Neural progenitor cell (in vitro differentiated cells): ENCODE measurements around the gene SCN1B. TPM values are rescaled to one million over a fixed set of nuclear protein-coding genes. Genes with fewer than 3 reads are reported as not detected.
A peak's percentile ranks its signal among the peaks of the same experiment; 100 is the strongest.

Experiments used
- DNase-seq: peaks from one replicate; pipeline ENCODE4 v3.0.0-alpha.2; 2016; ENCODE audit warnings: low spot score
- H2AFZ ChIP-seq: fragments of 200-600 bp; sonication (generic); replicated peaks from 2 replicates; pipeline ENCODE4 v1.6.1; 2016; ENCODE audit warnings: antibody characterized with exemption
- H3F3A ChIP-seq: fragments of 200-600 bp; sonication (generic); 2 replicates; pipeline ENCODE4 v1.6.1; 2016; ENCODE audit warnings: antibody characterized with exemption, low read depth
- H3K27ac ChIP-seq: fragments of 200-600 bp; sonication (generic); 2 replicates; pipeline ENCODE4 v1.5.1; 2016; ENCODE audit warnings: mild to moderate bottlenecking
- H3K27me3 ChIP-seq: fragments of 200-600 bp; sonication (generic); 2 replicates; pipeline ENCODE4 v1.6.1; 2016; ENCODE audit warnings: mild to moderate bottlenecking, moderate library complexity
- H3K36me3 ChIP-seq: fragments of 200-600 bp; sonication (generic); 2 replicates; pipeline ENCODE4 v1.5.1; 2016
- H3K4me1 ChIP-seq: fragments of 200-600 bp; sonication (generic); 2 replicates; pipeline ENCODE4 v1.6.1; 2016; ENCODE audit warnings: mixed run types
- H3K4me2 ChIP-seq: fragments of 200-600 bp; sonication (generic); 2 replicates; pipeline ENCODE4 v1.6.1; 2016
- H3K4me3 ChIP-seq: fragments of 200-600 bp; sonication (generic); 2 replicates; pipeline ENCODE4 v1.5.1; 2016
- H3K79me2 ChIP-seq: fragments of 200-600 bp; sonication (generic); 2 replicates; pipeline ENCODE4 v1.6.1; 2016; ENCODE audit warnings: low read depth
- H3K9ac ChIP-seq: fragments of 200-600 bp; sonication (generic); 2 replicates; pipeline ENCODE4 v1.6.1; 2016
- H3K9me3 ChIP-seq: fragments of 200-600 bp; sonication (generic); 2 replicates; pipeline ENCODE4 v1.5.1; 2016; ENCODE audit warnings: low read depth
- H4K20me1 ChIP-seq: fragments of 200-600 bp; sonication (generic); 2 replicates; pipeline ENCODE4 v1.6.1; 2016; ENCODE audit warnings: low read depth
- H3K27ac Mint-ChIP-seq: 3 replicates; pipeline ENCODE4 v1.8.0; 2021; ENCODE audit warnings: mixed read lengths
- H3K27me3 Mint-ChIP-seq: 2 replicates; pipeline ENCODE4 v1.8.0; 2022; ENCODE audit warnings: low read depth, mild to moderate bottlenecking, inconsistent platforms, moderate library complexity, mixed read lengths; ENCODE audit not compliant: insufficient read depth
- H3K36me3 Mint-ChIP-seq: 3 replicates; pipeline ENCODE4 v1.8.0; 2021; ENCODE audit warnings: mixed read lengths
- H3K4me1 Mint-ChIP-seq: 3 replicates; pipeline ENCODE4 v1.8.0; 2021; ENCODE audit warnings: mixed read lengths
- H3K4me3 Mint-ChIP-seq: 3 replicates; pipeline ENCODE4 v1.8.0; 2021; ENCODE audit warnings: mild to moderate bottlenecking, moderate library complexity, mixed read lengths
- H3K9me3 Mint-ChIP-seq: 3 replicates; pipeline ENCODE4 v1.8.0; 2020; ENCODE audit warnings: mixed read lengths
- CTCF ChIP-seq: fragments of 200-600 bp; sonication (generic); IDR thresholded peaks from 2 replicates; pipeline ENCODE4 v1.5.1; 2017; ENCODE audit warnings: antibody characterized with exemption, mild to moderate bottlenecking
- EZH2 ChIP-seq: fragments of 200-600 bp; sonication (generic); IDR thresholded peaks from 2 replicates; pipeline ENCODE4 v1.6.1; 2017; ENCODE audit warnings: antibody characterized with exemption, mild to moderate bottlenecking, moderate library complexity
- EZH2phosphoT487 ChIP-seq: fragments of 200-600 bp; sonication (generic); IDR thresholded peaks from 2 replicates; pipeline ENCODE4 v1.6.1; 2017; ENCODE audit warnings: antibody characterized with exemption
- total RNA-seq: library from RNA; depleted of rRNA; stranded (reverse); fragments of >200 nt; gene quantifications from 2 replicates; pipeline ENCODE4 v1.2.3, GENCODE V29; 2015; ENCODE audit warnings: low replicate concordance

Gene SCN1B
- total RNA-seq, 1 donor from 2014 or later = 2.2 TPM

GRCh38 chr19:34984287-34984686 is 46.0 kb upstream of the SCN1B start:
- no peak for DNase-seq
- Mint-ChIP-seq H3K27me3 (peaks cover 6% of the 10 kb centered on the region), H3K4me1 (peaks cover 2% of the 10 kb centered on the region), H3K4me3 (no peak overlapping the region), H3K27ac (no peak overlapping the region), H3K36me3 (no peaks in the 10 kb centered on the region), H3K9me3 (peaks cover 6% of the 10 kb centered on the region)
- Histone ChIP-seq H3K4me1 (peaks cover 8% of the 10 kb centered on the region), H3K9ac (no peak overlapping the region), H3K27ac (no peak overlapping the region), H3K27me3 (no peaks in the 10 kb centered on the region), H3K9me3 (no peaks in the 10 kb centered on the region), H2AFZ (no peak overlapping the region), H3K79me2 (no peaks in the 10 kb centered on the region), H3F3A (peaks cover 4% of the 10 kb centered on the region), H3K4me3 (no peak overlapping the region), H3K4me2 (no peak overlapping the region), H3K36me3 (no peaks in the 10 kb centered on the region), H4K20me1 (no peaks in the 10 kb centered on the region)
- TF ChIP-seq EZH2phosphoT487 = no peak
- no peak for TF ChIP-seq CTCF
- TF ChIP-seq EZH2 = no peak

GRCh38 chr19:34985249-34986022 is 44.8 kb upstream of the SCN1B start:
- H3K9ac ChIP-seq = no peak overlapping the region
- H3K9me3 ChIP-seq = no peaks in the 10 kb centered on the region
- peak overlapping the region; percentile 87 for H2AFZ ChIP-seq
- H3K36me3 ChIP-seq = no peaks in the 10 kb centered on the region
- TF ChIP-seq EZH2 (no peak), EZH2phosphoT487 (no peak), CTCF (no peak)
- Mint-ChIP-seq H3K36me3 (no peaks in the 10 kb centered on the region), H3K27ac (no peak overlapping the region), H3K9me3 (peaks cover 6% of the 10 kb centered on the region), H3K27me3 (peaks cover 4% of the 10 kb centered on the region), H3K4me1 (peaks cover 2% of the 10 kb centered on the region), H3K4me3 (no peak overlapping the region)
- peaks cover 8% of the 10 kb centered on the region for H3K4me1 ChIP-seq
- H3K4me3 ChIP-seq = no peak overlapping the region
- H3K79me2 ChIP-seq = no peaks in the 10 kb centered on the region
- H3F3A ChIP-seq = peaks cover 4% of the 10 kb centered on the region
- no peaks in the 10 kb centered on the region for H4K20me1 ChIP-seq
- peak; percentile 38 for DNase-seq
- H3K4me2 ChIP-seq = peak overlapping the region; percentile 41
- H3K27ac ChIP-seq = no peak overlapping the region
- no peaks in the 10 kb centered on the region for H3K27me3 ChIP-seq

GRCh38 chr19:34988119-34988518 is 42.2 kb upstream of the SCN1B start:
- Mint-ChIP-seq H3K4me1 (peaks cover 2% of the 10 kb centered on the region), H3K36me3 (no peaks in the 10 kb centered on the region), H3K9me3 (peaks cover 6% of the 10 kb centered on the region), H3K4me3 (no peak overlapping the region), H3K27ac (no peak overlapping the region), H3K27me3 (peaks cover 4% of the 10 kb centered on the region)
- H3K27me3 ChIP-seq = no peaks in the 10 kb centered on the region
- no peak overlapping the region for H3K4me3 ChIP-seq
- no peak for DNase-seq
- H3K9me3 ChIP-seq = no peaks in the 10 kb centered on the region
- H2AFZ ChIP-seq = no peak overlapping the region
- H3F3A ChIP-seq = peaks cover 4% of the 10 kb centered on the region
- no peak overlapping the region for H3K4me2 ChIP-seq
- no peaks in the 10 kb centered on the region for H3K36me3 ChIP-seq
- H4K20me1 ChIP-seq = no peaks in the 10 kb centered on the region
- H3K79me2 ChIP-seq = no peaks in the 10 kb centered on the region
- no peak for TF ChIP-seq CTCF
- no peak for TF ChIP-seq EZH2
- H3K27ac ChIP-seq = no peak overlapping the region
- H3K4me1 ChIP-seq = peaks cover 8% of the 10 kb centered on the region
- no peak overlapping the region for H3K9ac ChIP-seq
